NB4 (cell line): ENCODE measurements around the gene CXCL8.

Experiments used
- CTCF ChIP-seq: IDR thresholded peaks from one replicate; pipeline ENCODE4 v1.5.1; 2012; ENCODE audit warnings: low read depth, low read length
- MAX ChIP-seq: IDR thresholded peaks from 2 replicates; pipeline ENCODE4 v1.6.1; 2011; ENCODE audit warnings: low read depth, low read length
- MYC ChIP-seq: IDR thresholded peaks from 2 replicates; pipeline ENCODE4 v1.6.1; 2011; ENCODE audit warnings: low read depth, low read length
- POLR2A ChIP-seq: IDR thresholded peaks from 2 replicates; pipeline ENCODE4 v1.6.1; 2011; ENCODE audit warnings: mild to moderate bottlenecking; ENCODE audit not compliant: insufficient read length; ENCODE audit errors: extremely low read depth

- no peak for TF ChIP-seq CTCF
- TF ChIP-seq MAX = no peak
- TF ChIP-seq POLR2A = no peak
- no peak for TF ChIP-seq MYC
These were observed 48.1 kb upstream of the CXCL8 start for GRCh38 chr4:73692254-73692653.
